Right lobe of liver (tissue), 6 donors: ENCODE data around the gene LITAFD. TPM values are rescaled to one million over a fixed set of nuclear protein-coding genes. Genes with fewer than 3 reads are reported as not detected.

Experiments
- ATAC-seq, 4 donors: fragments of 200-7000 bp; cut with Tn5 transposase; one replicate each; pipeline ENCODE4 v1.9.1; 2020; ENCODE audit warnings: mild to moderate bottlenecking in 4 of 4, moderate library complexity in 4 of 4
- DNase-seq, 3 donors: peaks; one replicate each; pipeline ENCODE4 v3.0.0-alpha.2; 2020
- H3K27ac ChIP-seq, 3 donors: fragments of 200-600 bp; one replicate each; pipeline ENCODE4 v1.8.0; 2022
- H3K27me3 ChIP-seq, 2 donors: fragments of 200-600 bp; one replicate each; pipeline ENCODE4 v1.8.0; 2022
- H3K36me3 ChIP-seq, 4 donors: fragments of 200-600 bp; sonication (generic) in 1 of 4; one replicate each; pipeline versions ENCODE4 v1.5.1 to v1.8.0; 2017 to 2022; ENCODE audit warnings: control low read depth in 1 of 4
- H3K4me1 ChIP-seq, 4 donors: fragments of 200-600 bp; sonication (generic) in 1 of 4; one replicate each; pipeline versions ENCODE4 v1.5.1 to v1.8.0; 2017 to 2022; ENCODE audit warnings: control low read depth in 1 of 4
- H3K4me3 ChIP-seq, 3 donors: fragments of 200-600 bp; one replicate each; pipeline ENCODE4 v1.8.0; 2022
- H3K9me3 ChIP-seq, 4 donors: fragments of 200-600 bp; sonication (generic) in 1 of 4; one replicate each; pipeline versions ENCODE4 v1.5.1 to v1.8.0; 2017 to 2022; ENCODE audit warnings: control low read depth in 1 of 4
- POLR2A ChIP-seq: fragments of 450-650 bp; IDR thresholded peaks from one replicate; pipeline ENCODE4 v1.6.1; 2017; ENCODE audit warnings: antibody characterized with exemption, mild to moderate bottlenecking
- WGBS: methylation state at CpG from one replicate; pipeline ENCODE4 v1.1.6; 2018; ENCODE audit warnings: low coverage, low lambda C conversion rate; ENCODE audit not compliant: insufficient coverage; ENCODE audit errors: missing lambda C conversion rate; 5-methylcytosine and 5-hydroxymethylcytosine counted together
- intact Hi-C, 2 donors: fragments of 100-400 bp; cut with DNase I; formaldehyde crosslinking; loops; one replicate each; pipeline versions ENCODE4 v1.11.2 to v1.14.1; 2022
- total RNA-seq, 6 experiments: library from RNA; depleted of rRNA in 2 of 6; stranded (reverse); fragments of >200 nt in 2 of 6; fragmentation: NEBNext Ultra II Directional in 3 of 6; extraction: Animal tissue kit (Norgen Biotek cat#: 25700) in 3 of 6; gene quantifications; one replicate each; pipeline versions ENCODE4 v1.1.0 to v1.2.4, GENCODE V29; 2016 to 2023
- TF ChIP-seq, protein P1 (sequence below), 4 donors: fragments of 200-600 bp in 3 of 4; fragments of 450-650 bp in 1 of 4; IDR thresholded peaks; one replicate each; pipeline versions ENCODE4 v1.5.1 to v1.8.0; 2016 to 2022; ENCODE audit warnings: antibody characterized with exemption in 4 of 4, mild to moderate bottlenecking in 2 of 4
- donor health status: DM: no; HTN: yes; CAD: no.
- donor health status: DM: no; HTN: no; CAD: no.
- donor health status: DM: no; HTN: no; CAD: no.
- donor health status: DM: no; HTN: yes; CAD: no.
- donor health status: DM: no; HTN: yes; CAD: no.

LITAFD gene
- total RNA-seq, 6 experiments from 2014 or later = not detected

DNA sequence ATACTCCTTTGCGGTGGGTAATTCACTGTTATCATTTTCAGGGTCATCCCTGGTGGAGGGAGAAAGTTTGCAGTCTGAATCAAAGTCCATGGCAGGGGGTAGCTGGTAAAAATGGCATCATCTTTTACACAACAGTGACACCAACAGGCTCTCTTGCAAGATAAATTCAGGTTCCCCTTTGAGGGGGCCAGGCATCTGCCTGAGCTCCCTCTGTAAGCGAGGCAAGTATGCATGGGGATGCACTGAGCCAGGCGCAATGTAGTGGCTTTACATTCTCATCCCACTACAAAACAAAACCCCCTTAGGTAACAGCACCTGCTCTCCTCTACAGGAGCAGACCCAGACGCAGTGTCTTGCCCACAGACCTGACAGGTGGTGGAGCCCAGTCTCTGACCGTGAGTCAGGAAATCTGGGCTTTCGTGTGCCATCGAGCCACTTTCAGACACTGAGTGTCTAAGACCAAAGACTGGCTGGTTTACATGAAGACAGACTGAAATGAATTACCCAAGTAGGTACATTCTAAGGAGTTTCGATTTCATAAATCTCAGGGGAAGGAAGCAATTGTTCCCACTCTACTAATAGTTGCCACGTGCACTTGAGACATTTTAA is 17.7 kb downstream of the LITAFD start:
- WGBS = 85% methylated on average over 7 of the region's 9 CpGs
- H3K27ac ChIP-seq = no peak overlapping the region
- ATAC-seq (peak in 1 of 4 donors; percentile 6), DNase-seq (no peak)
- no peaks in the 10 kb centered on the region for H3K4me1 ChIP-seq
- no peak for TF ChIP-seq POLR2A
- TF ChIP-seq, protein P1, sequence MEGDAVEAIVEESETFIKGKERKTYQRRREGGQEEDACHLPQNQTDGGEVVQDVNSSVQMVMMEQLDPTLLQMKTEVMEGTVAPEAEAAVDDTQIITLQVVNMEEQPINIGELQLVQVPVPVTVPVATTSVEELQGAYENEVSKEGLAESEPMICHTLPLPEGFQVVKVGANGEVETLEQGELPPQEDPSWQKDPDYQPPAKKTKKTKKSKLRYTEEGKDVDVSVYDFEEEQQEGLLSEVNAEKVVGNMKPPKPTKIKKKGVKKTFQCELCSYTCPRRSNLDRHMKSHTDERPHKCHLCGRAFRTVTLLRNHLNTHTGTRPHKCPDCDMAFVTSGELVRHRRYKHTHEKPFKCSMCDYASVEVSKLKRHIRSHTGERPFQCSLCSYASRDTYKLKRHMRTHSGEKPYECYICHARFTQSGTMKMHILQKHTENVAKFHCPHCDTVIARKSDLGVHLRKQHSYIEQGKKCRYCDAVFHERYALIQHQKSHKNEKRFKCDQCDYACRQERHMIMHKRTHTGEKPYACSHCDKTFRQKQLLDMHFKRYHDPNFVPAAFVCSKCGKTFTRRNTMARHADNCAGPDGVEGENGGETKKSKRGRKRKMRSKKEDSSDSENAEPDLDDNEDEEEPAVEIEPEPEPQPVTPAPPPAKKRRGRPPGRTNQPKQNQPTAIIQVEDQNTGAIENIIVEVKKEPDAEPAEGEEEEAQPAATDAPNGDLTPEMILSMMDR (IDR thresholded peaks at IDR 0.05) = no peak
- no peaks in the 10 kb centered on the region for H3K27me3 ChIP-seq
- H3K4me3 ChIP-seq = no peak overlapping the region
- peaks cover 24 to 98% (median 58%) of the 10 kb centered on the region in 4 donors for H3K36me3 ChIP-seq
- H3K9me3 ChIP-seq = no peaks in the 10 kb centered on the region
- intact Hi-C loops = loop anchor here in 1 of 2 donors (10.0 kb wide), 1 partner anchor 105 kb away; no protein-coding TSS in a partner anchor

DNA sequence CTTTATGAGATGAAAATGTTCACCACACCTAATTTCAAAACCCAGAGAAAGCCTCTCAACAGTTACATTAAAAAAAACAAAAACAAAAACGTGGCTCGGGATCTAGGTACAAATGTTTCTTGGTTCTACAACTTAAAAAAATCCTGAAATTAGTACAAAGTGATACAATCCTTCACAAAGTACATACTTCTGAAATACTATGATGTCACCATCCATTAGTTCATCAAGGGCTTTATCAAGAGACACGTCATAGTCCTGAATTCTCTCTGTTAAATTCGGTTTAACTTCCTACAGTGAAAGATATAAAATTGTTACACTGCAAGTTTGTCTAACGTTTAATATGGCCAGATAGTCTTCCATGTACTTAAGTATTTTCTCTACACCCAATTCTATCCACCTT is 18.2 kb downstream of the LITAFD start:
- Histone ChIP-seq H3K27ac (no peak overlapping the region), H3K36me3 (peaks cover 23 to 98% (median 56%) of the 10 kb centered on the region in 4 donors), H3K9me3 (no peaks in the 10 kb centered on the region), H3K4me1 (no peaks in the 10 kb centered on the region), H3K4me3 (no peak overlapping the region), H3K27me3 (no peaks in the 10 kb centered on the region)
- WGBS = 70% methylated on average over 5 of the region's 5 CpGs
- intact Hi-C loops = no loop called here
- DNase-seq (no peak), ATAC-seq (no peak)
- TF ChIP-seq POLR2A = no peak
- TF ChIP-seq, protein P1 (IDR thresholded peaks at IDR 0.05) = no peak

DNA sequence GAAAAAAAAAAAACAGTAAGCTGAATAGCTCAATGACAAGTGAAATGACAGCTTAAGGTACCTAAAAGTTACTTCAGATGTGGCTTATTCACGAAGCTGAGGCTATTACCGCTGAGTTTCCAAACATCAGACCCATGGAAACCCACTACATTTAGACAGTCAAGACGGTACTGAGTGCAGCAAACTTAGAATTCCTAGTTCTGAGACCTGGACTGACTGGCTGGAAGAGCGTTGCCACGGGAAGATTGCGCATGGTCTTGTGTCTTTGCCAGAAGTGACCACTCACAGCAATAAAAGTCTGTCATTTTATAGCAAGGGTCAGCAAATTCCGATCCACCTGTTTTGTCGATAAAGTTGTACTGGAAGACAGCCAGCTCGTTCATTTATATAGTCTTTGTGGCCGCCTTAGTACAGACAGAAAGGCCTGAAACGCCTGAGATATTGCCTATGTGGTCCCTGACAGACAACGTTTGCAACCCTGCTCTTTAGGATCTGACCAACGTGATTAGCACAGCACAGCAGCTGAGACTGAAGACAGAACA is 19.2 kb downstream of the LITAFD start:
- Histone ChIP-seq H3K4me3 (no peak overlapping the region), H3K36me3 (peaks cover 22 to 98% (median 53%) of the 10 kb centered on the region in 4 donors), H3K27ac (no peak overlapping the region), H3K27me3 (no peaks in the 10 kb centered on the region), H3K9me3 (no peaks in the 10 kb centered on the region), H3K4me1 (no peaks in the 10 kb centered on the region)
- intact Hi-C loops = no loop called here
- TF ChIP-seq, protein P1 (IDR thresholded peaks at IDR 0.05) = no peak
- no peak for TF ChIP-seq POLR2A
- 77% methylated on average over 7 of the region's 13 CpGs for WGBS
- DNase-seq = no peak
- no peak for ATAC-seq

DNA sequence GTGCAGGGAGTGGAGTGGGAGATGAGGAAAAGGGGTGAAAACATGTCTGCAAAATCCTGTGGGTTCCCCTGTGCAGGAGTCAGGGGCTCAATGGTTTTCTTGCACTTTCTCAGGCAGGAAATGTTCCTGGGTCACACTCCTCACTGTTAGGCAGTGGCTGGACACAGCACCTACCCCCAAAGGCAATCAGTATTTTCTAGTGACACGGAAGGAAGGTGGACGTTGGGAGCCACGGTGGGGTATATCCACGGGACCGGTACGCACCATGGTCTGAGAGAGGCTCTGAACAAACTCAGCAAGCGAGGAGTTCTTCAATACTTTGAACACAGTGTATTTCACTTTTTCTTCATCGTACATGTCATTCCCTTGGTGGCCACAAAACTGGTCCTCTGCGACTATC is 20.9 kb downstream of the LITAFD start:
- Histone ChIP-seq H3K27me3 (no peaks in the 10 kb centered on the region), H3K4me1 (no peaks in the 10 kb centered on the region), H3K27ac (no peak overlapping the region), H3K9me3 (no peaks in the 10 kb centered on the region), H3K36me3 (peaks cover 18 to 96% (median 50%) of the 10 kb centered on the region in 4 donors), H3K4me3 (no peak overlapping the region)
- DNase-seq = no peak
- ATAC-seq = no peak
- intact Hi-C loops = no loop called here
- 85% methylated on average over 8 of the region's 9 CpGs for WGBS
- TF ChIP-seq POLR2A = no peak
- TF ChIP-seq, protein P1 (IDR thresholded peaks at IDR 0.05) = no peak
